SK-N-SH (cell line): Measurements from ENCODE around the gene CFAP58.

Source experiments
- ELF1 ChIP-seq: IDR thresholded peaks from 2 replicates; pipeline ENCODE4 v1.4.0; 2012
- EP300 ChIP-seq, 2 experiments: IDR thresholded peaks; 2 replicates each; pipeline versions ENCODE4 v1.4.0 to v1.6.1; 2012; ENCODE audit warnings: borderline replicate concordance in 1 of 2, low read depth in 1 of 2, low read length in 1 of 2
- EZH2phosphoT487 ChIP-seq: fragments of 200-600 bp; sonication (generic); IDR thresholded peaks from 2 replicates; pipeline ENCODE4 v1.6.1; 2017; ENCODE audit warnings: low read depth, mixed run types, mild to moderate bottlenecking, antibody characterized with exemption, moderate library complexity, borderline replicate concordance
- MAX ChIP-seq: IDR thresholded peaks from 2 replicates; pipeline ENCODE4 v1.4.0; 2012; ENCODE audit warnings: low read depth
- NFIC ChIP-seq: IDR thresholded peaks from 2 replicates; pipeline ENCODE4 v1.4.0; 2012; ENCODE audit warnings: borderline replicate concordance
- NRF1 ChIP-seq: IDR thresholded peaks from 2 replicates; pipeline ENCODE4 v1.6.1; 2012; ENCODE audit warnings: low read depth, mild to moderate bottlenecking, low read length
- RAD21 ChIP-seq: IDR thresholded peaks from 2 replicates; pipeline ENCODE4 v1.6.1; 2012; ENCODE audit warnings: mild to moderate bottlenecking, low read length
- RXRA ChIP-seq: IDR thresholded peaks from 2 replicates; pipeline ENCODE4 v1.4.0; 2012; ENCODE audit warnings: low read depth, mild to moderate bottlenecking, borderline replicate concordance
- TAF1 ChIP-seq: IDR thresholded peaks from 2 replicates; pipeline ENCODE4 v1.6.1; 2012; ENCODE audit warnings: low read depth, mild to moderate bottlenecking, low read length, moderate library complexity, borderline replicate concordance
- TCF12 ChIP-seq: IDR thresholded peaks from 2 replicates; pipeline ENCODE4 v1.4.0; 2012
- TEAD4 ChIP-seq: IDR thresholded peaks from 2 replicates; pipeline ENCODE4 v1.4.0; 2012; ENCODE audit warnings: mild to moderate bottlenecking, borderline replicate concordance; ENCODE audit not compliant: insufficient read depth
- TF ChIP-seq, protein P1 (sequence below): fragments of 200-600 bp; sonication (generic); IDR thresholded peaks from 2 replicates; pipeline ENCODE4 v1.6.1; 2017; ENCODE audit warnings: antibody characterized with exemption, mild to moderate bottlenecking, moderate library complexity
- TF ChIP-seq, protein P2 (sequence below): fragments of 150-350 bp; IDR thresholded peaks from 2 replicates; pipeline ENCODE4 v1.6.1; 2017; ENCODE audit warnings: antibody characterized with exemption, low read length, low read depth, borderline replicate concordance

GRCh38 chr10:104483582-104483981, 129.9 kb downstream of the CFAP58 start:
- TF ChIP-seq TAF1: no peak
- TF ChIP-seq, protein P1, sequence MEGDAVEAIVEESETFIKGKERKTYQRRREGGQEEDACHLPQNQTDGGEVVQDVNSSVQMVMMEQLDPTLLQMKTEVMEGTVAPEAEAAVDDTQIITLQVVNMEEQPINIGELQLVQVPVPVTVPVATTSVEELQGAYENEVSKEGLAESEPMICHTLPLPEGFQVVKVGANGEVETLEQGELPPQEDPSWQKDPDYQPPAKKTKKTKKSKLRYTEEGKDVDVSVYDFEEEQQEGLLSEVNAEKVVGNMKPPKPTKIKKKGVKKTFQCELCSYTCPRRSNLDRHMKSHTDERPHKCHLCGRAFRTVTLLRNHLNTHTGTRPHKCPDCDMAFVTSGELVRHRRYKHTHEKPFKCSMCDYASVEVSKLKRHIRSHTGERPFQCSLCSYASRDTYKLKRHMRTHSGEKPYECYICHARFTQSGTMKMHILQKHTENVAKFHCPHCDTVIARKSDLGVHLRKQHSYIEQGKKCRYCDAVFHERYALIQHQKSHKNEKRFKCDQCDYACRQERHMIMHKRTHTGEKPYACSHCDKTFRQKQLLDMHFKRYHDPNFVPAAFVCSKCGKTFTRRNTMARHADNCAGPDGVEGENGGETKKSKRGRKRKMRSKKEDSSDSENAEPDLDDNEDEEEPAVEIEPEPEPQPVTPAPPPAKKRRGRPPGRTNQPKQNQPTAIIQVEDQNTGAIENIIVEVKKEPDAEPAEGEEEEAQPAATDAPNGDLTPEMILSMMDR: no peak
- TF ChIP-seq TEAD4: no peak
- TF ChIP-seq RAD21: no peak
- no peak for TF ChIP-seq EZH2phosphoT487
- no peak for TF ChIP-seq MAX
- no peak for TF ChIP-seq TCF12
- TF ChIP-seq, protein P2, sequence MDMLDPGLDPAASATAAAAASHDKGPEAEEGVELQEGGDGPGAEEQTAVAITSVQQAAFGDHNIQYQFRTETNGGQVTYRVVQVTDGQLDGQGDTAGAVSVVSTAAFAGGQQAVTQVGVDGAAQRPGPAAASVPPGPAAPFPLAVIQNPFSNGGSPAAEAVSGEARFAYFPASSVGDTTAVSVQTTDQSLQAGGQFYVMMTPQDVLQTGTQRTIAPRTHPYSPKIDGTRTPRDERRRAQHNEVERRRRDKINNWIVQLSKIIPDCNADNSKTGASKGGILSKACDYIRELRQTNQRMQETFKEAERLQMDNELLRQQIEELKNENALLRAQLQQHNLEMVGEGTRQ: no peak
- TF ChIP-seq NRF1: no peak
- no peak for TF ChIP-seq NFIC
- TF ChIP-seq RXRA: no peak
- no peak for TF ChIP-seq EP300 (IDR thresholded peaks at IDR 0.05; ENCODE audit: borderline replicate concordance in 1 of 2, low read depth in 1 of 2, low read length in 1 of 2)
- no peak for TF ChIP-seq ELF1
